Activated CD4-positive, alpha-beta T cell treated with anti-CD3 and anti-CD28 coated beads for 1 hour (primary cell): ENCODE results near the gene NRSN1.

Experiments used
- DNase-seq: peaks from one replicate; pipeline ENCODE4 v3.0.0-alpha.2; 2020

Gene NRSN1

GRCh38 chr6:24145690-24146131 lies 19.7 kb downstream of the NRSN1 start:
- no peak for DNase-seq

- DNase-seq = no peak
Measured at GRCh38 chr6:24146871-24147270, 20.9 kb downstream of the NRSN1 start.

GRCh38 chr6:24147511-24148153 lies 21.6 kb downstream of the NRSN1 start:
- DNase-seq = no peak

- no peak for DNase-seq
Measured at GRCh38 chr6:24148154-24148570, 22.1 kb downstream of the NRSN1 start.

- DNase-seq = no peak
Measured at GRCh38 chr6:24148684-24149083, 22.7 kb downstream of the NRSN1 start.

GRCh38 chr6:24149296-24149695 lies 23.3 kb downstream of the NRSN1 start:
- no peak for DNase-seq

- DNase-seq = no peak
Measured at GRCh38 chr6:24149836-24150235, 23.8 kb downstream of the NRSN1 start.

GRCh38 chr6:24152014-24152413 lies 26.0 kb downstream of the NRSN1 start:
- DNase-seq = no peak

GRCh38 chr6:24154121-24154520 lies 28.1 kb downstream of the NRSN1 start:
- DNase-seq = no peak

GRCh38 chr6:24157886-24158285 lies 31.9 kb downstream of the NRSN1 start:
- no peak for DNase-seq

- no peak for DNase-seq
Measured at GRCh38 chr6:24183584-24183983, 57.6 kb downstream of the NRSN1 start.

GRCh38 chr6:24186349-24186748 lies 60.3 kb downstream of the NRSN1 start:
- DNase-seq = no peak

GRCh38 chr6:24187965-24188577 lies 62.1 kb downstream of the NRSN1 start:
- DNase-seq = no peak

GRCh38 chr6:24188578-24189080 lies 62.6 kb downstream of the NRSN1 start:
- DNase-seq = no peak

GRCh38 chr6:24191346-24191745 lies 65.3 kb downstream of the NRSN1 start:
- no peak for DNase-seq

GRCh38 chr6:24193364-24193763 lies 67.3 kb downstream of the NRSN1 start:
- DNase-seq = no peak

- DNase-seq = no peak
Measured at GRCh38 chr6:24194978-24195700, 69.1 kb downstream of the NRSN1 start.

GRCh38 chr6:24195836-24196597 lies 70.0 kb downstream of the NRSN1 start:
- no peak for DNase-seq
